Measurements from ENCODE around the gene UBE4B.

- TF ChIP-seq POLR2A (IDR thresholded peaks at IDR 0.05): no peak
- TF ChIP-seq, protein P1, sequence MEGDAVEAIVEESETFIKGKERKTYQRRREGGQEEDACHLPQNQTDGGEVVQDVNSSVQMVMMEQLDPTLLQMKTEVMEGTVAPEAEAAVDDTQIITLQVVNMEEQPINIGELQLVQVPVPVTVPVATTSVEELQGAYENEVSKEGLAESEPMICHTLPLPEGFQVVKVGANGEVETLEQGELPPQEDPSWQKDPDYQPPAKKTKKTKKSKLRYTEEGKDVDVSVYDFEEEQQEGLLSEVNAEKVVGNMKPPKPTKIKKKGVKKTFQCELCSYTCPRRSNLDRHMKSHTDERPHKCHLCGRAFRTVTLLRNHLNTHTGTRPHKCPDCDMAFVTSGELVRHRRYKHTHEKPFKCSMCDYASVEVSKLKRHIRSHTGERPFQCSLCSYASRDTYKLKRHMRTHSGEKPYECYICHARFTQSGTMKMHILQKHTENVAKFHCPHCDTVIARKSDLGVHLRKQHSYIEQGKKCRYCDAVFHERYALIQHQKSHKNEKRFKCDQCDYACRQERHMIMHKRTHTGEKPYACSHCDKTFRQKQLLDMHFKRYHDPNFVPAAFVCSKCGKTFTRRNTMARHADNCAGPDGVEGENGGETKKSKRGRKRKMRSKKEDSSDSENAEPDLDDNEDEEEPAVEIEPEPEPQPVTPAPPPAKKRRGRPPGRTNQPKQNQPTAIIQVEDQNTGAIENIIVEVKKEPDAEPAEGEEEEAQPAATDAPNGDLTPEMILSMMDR (IDR thresholded peaks at IDR 0.05): no peak
Measured at GRCh38 chr1:10065760-10066159, 33.0 kb downstream of the UBE4B start.

Measured in testis (tissue), 2 donors.